HepG2 (cell line): ENCODE results near the gene AHNAK. TPM values are rescaled to one million over a fixed set of nuclear protein-coding genes. Genes with fewer than 3 reads are reported as not detected.

Experiments used
- AHR ChIP-seq: IDR thresholded peaks from 2 replicates; pipeline ENCODE4 v1.6.1; 2018; ENCODE audit warnings: missing genetic modification reagents, missing compliant biosample characterization
- ARID5B ChIP-seq: IDR thresholded peaks from 2 replicates; pipeline ENCODE4 v1.4.0; 2020; ENCODE audit warnings: mild to moderate bottlenecking, missing genetic modification reagents
- HIC2 ChIP-seq: sonication (generic); formaldehyde crosslinking; IDR thresholded peaks from 2 replicates; pipeline ENCODE4 v1.9.0; 2022; ENCODE audit warnings: low read depth, missing genetic modification reagents
- SRY ChIP-seq: sonication (generic); formaldehyde crosslinking; IDR thresholded peaks from 2 replicates; pipeline ENCODE4 v1.8.0; 2022; ENCODE audit warnings: mild to moderate bottlenecking, missing genetic modification reagents
- STAG1 ChIP-seq: sonication (generic); formaldehyde crosslinking; IDR thresholded peaks from 2 replicates; pipeline ENCODE4 v1.4.0; 2020; ENCODE audit warnings: missing genetic modification reagents
- ZNF460 ChIP-seq: sonication (generic); formaldehyde crosslinking; IDR thresholded peaks from 2 replicates; pipeline ENCODE4 v1.5.1; 2020; ENCODE audit warnings: missing genetic modification reagents, mild to moderate bottlenecking, borderline replicate concordance
- ZNF691 ChIP-seq: sonication (generic); formaldehyde crosslinking; IDR thresholded peaks from 2 replicates; pipeline ENCODE4 v1.4.0; 2020; ENCODE audit warnings: missing genetic modification reagents, low read depth, mild to moderate bottlenecking, borderline replicate concordance
- ZNF770 ChIP-seq: sonication (generic); formaldehyde crosslinking; IDR thresholded peaks from 2 replicates; pipeline ENCODE4 v1.5.0; 2020; ENCODE audit warnings: mild to moderate bottlenecking, missing genetic modification reagents
- ZSCAN31 ChIP-seq: sonication (generic); formaldehyde crosslinking; IDR thresholded peaks from 2 replicates; pipeline ENCODE4 v1.5.0; 2020; ENCODE audit warnings: low read depth, mild to moderate bottlenecking, missing genetic modification reagents
- polyA plus RNA-seq, 8 experiments: library from polyadenylated mRNA; depleted of rRNA in 3 of 8; stranded (reverse) in 7 of 8; unstranded in 1 of 8; fragments of >200 nt; fragmentation: Illumina TruSeq in 4 of 8; extraction: Trizol in 4 of 8; gene quantifications; 2 replicates each; pipeline versions ENCODE4 v1.2.1 to v1.2.3, GENCODE V29; 2011 to 2016; ENCODE audit warnings: low read depth in 4 of 8, missing spikeins in 1 of 8, mixed read lengths in 1 of 8; ENCODE audit not compliant: insufficient read depth in 1 of 8
- total RNA-seq, 5 experiments: library from RNA; depleted of rRNA; stranded (reverse); fragments of >200 nt; fragmentation: Illumina TruSeq; extraction: Trizol; gene quantifications; 2 replicates each; pipeline ENCODE4 v1.2.3, GENCODE V29; 2016; ENCODE audit warnings: low read depth in 1 of 5
- TF ChIP-seq, protein P1 (sequence below): sonication (generic); formaldehyde crosslinking; IDR thresholded peaks from 2 replicates; pipeline ENCODE4 v1.5.1; 2020; ENCODE audit warnings: mild to moderate bottlenecking, missing genetic modification reagents, borderline replicate concordance
- TF ChIP-seq, protein P2 (sequence below): IDR thresholded peaks from 2 replicates; pipeline ENCODE4 v1.6.1; 2016; ENCODE audit warnings: missing biosample characterization, missing genetic modification reagents, low read depth

The AHNAK gene
- total and polyA plus RNA-seq, 2 of the 13 experiments (the other 11 are each of a cell fraction or from before 2014, with no cell fraction given): 23.4 to 25.0 TPM

DNA sequence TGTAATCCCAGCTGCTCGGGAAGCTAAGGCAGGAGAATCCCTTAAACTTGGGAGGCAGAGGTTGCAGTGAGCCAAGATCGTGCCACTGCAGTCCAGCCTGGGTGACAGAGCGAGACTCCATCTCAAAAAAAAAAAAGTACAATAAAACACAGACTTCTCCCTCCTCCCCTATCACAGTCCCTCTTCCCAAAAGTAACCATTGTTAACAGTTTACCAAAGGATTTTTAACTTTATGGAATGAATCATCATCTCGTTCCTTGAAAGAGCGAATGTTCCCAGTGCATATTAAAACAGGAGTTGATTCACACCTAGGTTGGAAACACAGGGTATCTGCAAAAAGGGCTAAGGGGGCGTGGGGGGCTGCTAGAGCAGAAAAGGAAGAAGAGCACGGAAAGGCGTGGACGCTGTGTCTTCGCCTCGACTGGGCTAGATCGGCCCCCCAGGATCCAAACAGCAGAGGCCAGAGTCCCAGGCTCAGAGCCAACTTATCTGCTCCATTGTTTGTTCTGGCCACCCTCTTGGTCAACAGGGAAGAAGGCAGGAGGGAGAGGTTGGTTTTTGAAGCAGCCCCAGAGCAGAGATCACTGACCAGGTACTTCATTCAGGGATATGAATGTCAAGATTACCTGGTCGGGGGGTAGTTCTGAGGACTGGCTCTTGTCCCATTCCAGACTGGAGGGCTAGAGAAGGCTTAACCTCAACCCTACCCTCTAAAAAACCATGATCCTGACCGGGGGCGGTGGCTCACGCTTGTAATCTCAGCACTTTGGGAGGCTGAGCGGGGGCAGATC is 2.1 kb upstream of the AHNAK start (continued):
- TF ChIP-seq, protein P1, sequence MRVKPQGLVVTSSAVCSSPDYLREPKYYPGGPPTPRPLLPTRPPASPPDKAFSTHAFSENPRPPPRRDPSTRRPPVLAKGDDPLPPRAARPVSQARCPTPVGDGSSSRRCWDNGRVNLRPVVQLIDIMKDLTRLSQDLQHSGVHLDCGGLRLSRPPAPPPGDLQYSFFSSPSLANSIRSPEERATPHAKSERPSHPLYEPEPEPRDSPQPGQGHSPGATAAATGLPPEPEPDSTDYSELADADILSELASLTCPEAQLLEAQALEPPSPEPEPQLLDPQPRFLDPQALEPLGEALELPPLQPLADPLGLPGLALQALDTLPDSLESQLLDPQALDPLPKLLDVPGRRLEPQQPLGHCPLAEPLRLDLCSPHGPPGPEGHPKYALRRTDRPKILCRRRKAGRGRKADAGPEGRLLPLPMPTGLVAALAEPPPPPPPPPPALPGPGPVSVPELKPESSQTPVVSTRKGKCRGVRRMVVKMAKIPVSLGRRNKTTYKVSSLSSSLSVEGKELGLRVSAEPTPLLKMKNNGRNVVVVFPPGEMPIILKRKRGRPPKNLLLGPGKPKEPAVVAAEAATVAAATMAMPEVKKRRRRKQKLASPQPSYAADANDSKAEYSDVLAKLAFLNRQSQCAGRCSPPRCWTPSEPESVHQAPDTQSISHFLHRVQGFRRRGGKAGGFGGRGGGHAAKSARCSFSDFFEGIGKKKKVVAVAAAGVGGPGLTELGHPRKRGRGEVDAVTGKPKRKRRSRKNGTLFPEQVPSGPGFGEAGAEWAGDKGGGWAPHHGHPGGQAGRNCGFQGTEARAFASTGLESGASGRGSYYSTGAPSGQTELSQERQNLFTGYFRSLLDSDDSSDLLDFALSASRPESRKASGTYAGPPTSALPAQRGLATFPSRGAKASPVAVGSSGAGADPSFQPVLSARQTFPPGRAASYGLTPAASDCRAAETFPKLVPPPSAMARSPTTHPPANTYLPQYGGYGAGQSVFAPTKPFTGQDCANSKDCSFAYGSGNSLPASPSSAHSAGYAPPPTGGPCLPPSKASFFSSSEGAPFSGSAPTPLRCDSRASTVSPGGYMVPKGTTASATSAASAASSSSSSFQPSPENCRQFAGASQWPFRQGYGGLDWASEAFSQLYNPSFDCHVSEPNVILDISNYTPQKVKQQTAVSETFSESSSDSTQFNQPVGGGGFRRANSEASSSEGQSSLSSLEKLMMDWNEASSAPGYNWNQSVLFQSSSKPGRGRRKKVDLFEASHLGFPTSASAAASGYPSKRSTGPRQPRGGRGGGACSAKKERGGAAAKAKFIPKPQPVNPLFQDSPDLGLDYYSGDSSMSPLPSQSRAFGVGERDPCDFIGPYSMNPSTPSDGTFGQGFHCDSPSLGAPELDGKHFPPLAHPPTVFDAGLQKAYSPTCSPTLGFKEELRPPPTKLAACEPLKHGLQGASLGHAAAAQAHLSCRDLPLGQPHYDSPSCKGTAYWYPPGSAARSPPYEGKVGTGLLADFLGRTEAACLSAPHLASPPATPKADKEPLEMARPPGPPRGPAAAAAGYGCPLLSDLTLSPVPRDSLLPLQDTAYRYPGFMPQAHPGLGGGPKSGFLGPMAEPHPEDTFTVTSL (CRISPR knock-in tag): peak; percentile 37; the same call in 1 of the 2 replicates
- TF ChIP-seq SRY (CRISPR knock-in tag) (no peak), ZSCAN31 (CRISPR knock-in tag) (0 out of 2 replicates have a peak, but pooled peaks have one; percentile 54), ARID5B (CRISPR knock-in tag) (peak; percentile 79), AHR (CRISPR knock-in tag) (no peak), STAG1 (no peak), HIC2 (CRISPR knock-in tag) (no peak), ZNF770 (CRISPR knock-in tag) (no peak), ZNF460 (CRISPR knock-in tag) (no peak), ZNF691 (CRISPR knock-in tag) (no peak)
- TF ChIP-seq, protein P2, sequence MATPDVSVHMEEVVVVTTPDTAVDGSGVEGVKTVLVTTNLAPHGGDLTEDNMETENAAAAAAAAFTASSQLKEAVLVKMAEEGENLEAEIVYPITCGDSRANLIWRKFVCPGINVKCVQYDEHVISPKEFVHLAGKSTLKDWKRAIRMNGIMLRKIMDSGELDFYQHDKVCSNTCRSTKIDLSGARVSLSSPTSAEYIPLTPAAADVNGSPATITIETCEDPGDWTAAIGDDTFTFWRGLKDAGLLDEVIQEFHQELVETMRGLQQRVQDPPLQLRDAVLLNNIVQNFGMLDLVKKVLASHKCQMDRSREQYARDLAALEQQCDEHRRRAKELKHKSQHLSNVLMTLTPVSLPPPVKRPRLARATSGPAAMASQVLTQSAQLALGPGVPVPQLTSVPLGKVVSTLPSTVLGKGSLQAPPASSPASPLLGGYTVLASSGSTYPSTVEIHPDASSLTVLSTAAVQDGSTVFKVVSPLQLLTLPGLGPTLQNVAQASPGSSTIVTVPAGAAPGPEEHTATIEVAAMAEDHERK (CRISPR knock-in tag): no peak
